Peyer's patch (tissue), 4 donors: ENCODE measurements around the gene KCNQ5. TPM values are rescaled to one million over a fixed set of nuclear protein-coding genes. Genes with fewer than 3 reads are reported as not detected.
"Not testable (repeated sequence)": the region's sequence is repeated elsewhere in the genome, so short reads cannot be mapped to it uniquely, and the experiment has no call there.

Source experiments
- DNase-seq, 3 donors: peaks; one replicate each; pipeline ENCODE4 v3.0.0-alpha.2; 2017 to 2019
- H3K27ac ChIP-seq, 4 donors: fragments of 200-600 bp; sonication (generic); one replicate each; pipeline ENCODE4 v1.5.1; 2016 to 2019
- H3K27me3 ChIP-seq, 2 donors: fragments of 200-600 bp; sonication (generic); one replicate each; pipeline ENCODE4 v1.5.1; 2019
- H3K36me3 ChIP-seq, 3 donors: fragments of 200-600 bp; sonication (generic); one replicate each; pipeline ENCODE4 v1.5.1; 2016 to 2019
- H3K4me1 ChIP-seq, 4 donors: fragments of 200-600 bp; sonication (generic); one replicate each; pipeline ENCODE4 v1.5.1; 2016 to 2019
- H3K4me3 ChIP-seq, 4 donors: fragments of 200-600 bp; sonication (generic); 1 replicate in 3 of 4; 2 replicates in 1 of 4; pipeline ENCODE4 v1.5.1; 2016 to 2019; ENCODE audit warnings: mild to moderate bottlenecking in 1 of 4
- H3K9me3 ChIP-seq, 4 donors: fragments of 200-600 bp; sonication (generic); one replicate each; pipeline ENCODE4 v1.5.1; 2016 to 2019; ENCODE audit warnings: mild to moderate bottlenecking in 1 of 4
- CTCF ChIP-seq, 6 experiments: fragments of 450-650 bp in 4 of 6; fragments of 200-600 bp in 2 of 6; sonication (generic) in 1 of 6; IDR thresholded peaks; one replicate each; pipeline ENCODE4 v1.5.1; 2017 to 2019; ENCODE audit warnings: antibody characterized with exemption in 6 of 6, mild to moderate bottlenecking in 3 of 6, moderate library complexity in 1 of 6
- POLR2A ChIP-seq, 2 donors: fragments of 450-650 bp; IDR thresholded peaks; one replicate each; pipeline ENCODE4 v1.5.1; 2017; ENCODE audit warnings: antibody characterized with exemption in 2 of 2, mild to moderate bottlenecking in 2 of 2, moderate library complexity in 2 of 2
- total RNA-seq, 4 donors: library from RNA; depleted of rRNA; stranded (reverse); fragments of >200 nt; gene quantifications; one replicate each; pipeline ENCODE4 v1.1.0, GENCODE V29; 2016

KCNQ5 gene
- total RNA-seq = 1 to 10 TPM in 1 of 4 donors, under 1 TPM in 2, not detected in 1; 0.27 to 5.0 (median 0.38) TPM

DNA sequence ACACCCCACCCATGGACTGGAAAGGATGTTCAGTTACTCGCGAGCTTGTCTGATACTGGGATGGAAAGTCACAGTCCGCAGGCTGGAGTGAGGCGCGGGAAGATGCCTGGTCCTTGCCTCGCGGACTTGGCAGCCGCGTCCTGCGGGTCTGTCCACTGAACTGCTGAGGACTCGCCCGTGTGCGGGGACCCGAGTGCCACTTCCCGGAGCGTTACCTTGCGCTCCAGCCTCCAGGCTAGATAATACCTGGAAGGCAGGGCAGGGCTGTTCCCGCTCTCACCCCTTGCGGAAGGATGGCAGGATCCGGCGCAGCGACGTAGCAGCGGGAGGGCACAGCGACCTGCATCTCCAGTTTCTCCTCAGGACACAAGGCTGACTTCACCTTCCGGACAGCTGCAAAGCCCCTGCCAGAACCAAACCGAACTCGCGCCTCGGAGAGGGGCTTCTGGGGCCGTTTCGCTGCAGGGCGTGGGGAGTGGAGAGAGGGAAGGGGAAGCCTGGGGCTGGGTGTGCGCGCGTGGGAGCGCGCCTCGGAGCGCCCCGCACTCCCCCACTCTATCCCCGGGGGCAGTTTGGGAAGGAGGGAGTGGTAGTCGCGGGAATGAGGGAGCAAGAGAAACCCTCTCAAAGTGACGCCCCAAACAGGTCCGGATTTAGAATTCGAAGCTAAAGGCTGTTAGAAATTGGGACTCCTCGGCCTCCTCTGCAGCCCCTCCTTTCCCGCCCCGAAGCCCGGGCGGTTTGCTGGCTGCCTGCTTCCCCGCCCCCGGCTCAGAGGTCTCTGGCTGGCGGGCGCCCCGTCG, at the start of gene KCNQ5:
Gene KCNQ5, plus strand, starts transcription at position 774 of the 803 bp plus-strand sequence.
- Histone ChIP-seq H3K9me3 (no peaks in the 10 kb centered on the region), H3K4me3 (peak within 1 kb of the TSS; percentile 46 to 64 (median 53)), H3K27me3 (peaks cover 0 to 9% of the 10 kb centered on the region in 2 donors), H3K36me3 (no peaks in the 10 kb centered on the region), H3K4me1 (peaks cover 0 to 34% (median 5%) of the 10 kb centered on the region in 4 donors), H3K27ac (peak within 1 kb of the TSS in 2 of 4 donors; percentile 40 to 82)
- no peak for TF ChIP-seq POLR2A (IDR thresholded peaks at IDR 0.05)
- TF ChIP-seq CTCF (IDR thresholded peaks at IDR 0.05) = no peak
- peak in 2 of 3 donors; percentile 38 to 51 for DNase-seq

DNA sequence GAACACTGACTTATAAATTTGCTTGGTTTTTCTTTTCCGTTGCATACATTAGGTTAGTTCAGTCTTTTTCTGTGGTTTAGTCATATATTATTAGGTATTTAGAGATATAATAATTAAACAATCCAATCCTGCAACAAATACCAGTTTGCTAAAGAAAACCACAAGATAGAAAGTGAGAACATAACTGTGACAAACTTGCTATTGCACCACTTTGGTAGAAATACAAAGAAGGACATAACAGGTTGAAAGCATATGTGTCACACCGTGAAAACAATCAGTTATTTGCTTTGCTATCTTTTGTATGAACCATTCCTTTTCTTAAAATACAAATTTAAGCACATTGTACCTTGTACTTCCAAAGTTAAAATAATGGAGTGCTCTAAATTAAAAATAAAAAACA, 42.0 kb upstream of the KCNQ5 start:
- no peaks in the 10 kb centered on the region for H3K4me1 ChIP-seq
- H3K4me3 ChIP-seq = no peak overlapping the region
- H3K27me3 ChIP-seq = no peaks in the 10 kb centered on the region
- H3K9me3 ChIP-seq = no peaks in the 10 kb centered on the region
- no peaks in the 10 kb centered on the region for H3K36me3 ChIP-seq
- TF ChIP-seq POLR2A (IDR thresholded peaks at IDR 0.05) (no peak), CTCF (IDR thresholded peaks at IDR 0.05) (no peak)
- H3K27ac ChIP-seq = no peak overlapping the region
- no peak for DNase-seq

- Histone ChIP-seq H3K27me3 (no peaks in the 10 kb centered on the region), H3K4me3 (no peak overlapping the region)
- no peak for TF ChIP-seq CTCF (IDR thresholded peaks at IDR 0.05)
- no peak for TF ChIP-seq POLR2A (IDR thresholded peaks at IDR 0.05)
Measured at GRCh38 chr6:72580281-72580940, 41.5 kb upstream of the KCNQ5 start.

GRCh38 chr6:72580950-72581349, 40.9 kb upstream of the KCNQ5 start:
- not testable (repeated sequence) for H3K4me3 ChIP-seq, H3K27me3 ChIP-seq, H3K9me3 ChIP-seq, H3K36me3 ChIP-seq, H3K4me1 ChIP-seq, DNase-seq, H3K27ac ChIP-seq

More at GRCh38 chr6:72580281-72580940, 41.5 kb upstream of the KCNQ5 start:
- no peaks in the 10 kb centered on the region for H3K9me3 ChIP-seq
- H3K4me1 ChIP-seq = no peaks in the 10 kb centered on the region
- DNase-seq = no peak
- no peak overlapping the region for H3K27ac ChIP-seq
- no peaks in the 10 kb centered on the region for H3K36me3 ChIP-seq

GRCh38 chr6:72588155-72588554, 33.7 kb upstream of the KCNQ5 start:
- no peak for TF ChIP-seq POLR2A (IDR thresholded peaks at IDR 0.05)
- TF ChIP-seq CTCF (IDR thresholded peaks at IDR 0.05) = no peak
- Histone ChIP-seq H3K4me1 (no peaks in the 10 kb centered on the region), H3K27me3 (no peaks in the 10 kb centered on the region), H3K4me3 (no peak overlapping the region), H3K36me3 (no peaks in the 10 kb centered on the region), H3K27ac (no peak overlapping the region), H3K9me3 (no peaks in the 10 kb centered on the region)
- no peak for DNase-seq

DNA sequence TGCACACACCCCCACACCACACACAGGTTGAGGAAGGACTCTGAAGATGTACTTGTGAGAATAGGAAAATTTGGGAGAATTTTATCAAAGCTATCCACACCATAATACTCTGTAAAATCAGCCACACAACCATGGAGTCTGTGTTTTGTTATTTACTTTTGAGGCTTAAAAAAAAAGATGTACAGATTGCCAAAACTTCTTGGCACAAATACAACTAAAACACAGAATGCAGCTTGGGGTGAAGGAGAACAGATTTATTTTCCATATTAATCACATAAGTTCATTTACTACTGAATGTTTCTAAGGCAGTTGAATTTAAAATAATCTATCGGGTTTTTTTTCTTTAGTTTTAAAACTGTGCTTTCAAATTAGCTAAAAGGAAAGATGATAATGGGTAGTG, 32.8 kb upstream of the KCNQ5 start:
- Histone ChIP-seq H3K4me1 (no peaks in the 10 kb centered on the region), H3K36me3 (no peaks in the 10 kb centered on the region), H3K9me3 (no peaks in the 10 kb centered on the region), H3K27ac (no peak overlapping the region), H3K4me3 (no peak overlapping the region), H3K27me3 (no peaks in the 10 kb centered on the region)
- no peak for TF ChIP-seq POLR2A (IDR thresholded peaks at IDR 0.05)
- no peak for TF ChIP-seq CTCF (IDR thresholded peaks at IDR 0.05)
- no peak for DNase-seq
